NAMALWA (cell line): ENCODE measurements around the gene GTPBP1.
A peak's percentile ranks its signal among the peaks of the same experiment; 100 is the strongest.

Experiments used
- DNase-seq: peaks from one replicate; pipeline ENCODE4 v3.0.0-alpha.2; 2015; ENCODE audit warnings: low spot score

The GTPBP1 gene

DNA sequence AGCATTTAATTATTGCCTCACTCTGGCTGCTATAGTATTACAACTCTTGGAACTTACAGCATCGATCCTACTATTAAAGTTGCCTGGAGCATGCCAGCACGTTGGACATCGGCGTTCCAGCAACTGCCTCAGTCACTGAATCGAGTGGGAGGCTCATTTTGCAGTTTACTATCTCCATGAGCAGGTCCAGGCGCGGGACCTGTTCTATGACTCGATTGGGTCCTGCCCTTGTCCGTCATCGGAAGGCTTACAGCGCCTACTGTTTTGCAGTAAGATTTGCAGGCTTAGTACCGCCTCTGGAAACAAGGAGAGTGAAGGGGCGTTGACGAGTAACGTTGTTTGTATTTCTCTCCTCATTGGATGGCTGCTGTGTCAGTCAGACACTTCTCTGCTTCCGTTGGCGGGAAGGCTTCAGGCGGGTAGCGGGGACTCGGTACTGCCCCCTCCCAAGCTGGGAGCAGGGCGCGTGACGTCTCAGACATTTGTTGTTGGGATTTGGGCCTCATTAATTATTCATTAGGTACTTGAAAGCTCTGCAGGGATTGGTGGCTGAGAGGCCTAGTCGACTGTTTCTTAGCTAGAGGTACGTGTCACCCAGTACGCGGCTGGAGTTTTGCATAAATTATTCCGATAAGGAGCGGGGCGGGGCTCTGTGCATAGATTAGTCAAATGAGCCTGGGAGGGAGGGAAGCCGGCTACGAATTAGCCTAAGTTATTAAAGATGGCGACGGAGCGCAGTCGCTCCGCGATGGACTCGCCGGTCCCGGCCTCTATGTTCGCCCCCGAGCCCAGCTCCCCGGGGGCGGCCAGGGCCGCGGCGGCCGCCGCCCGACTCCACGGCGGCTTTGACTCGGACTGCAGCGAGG lies at the start of gene GTPBP1:
Gene GTPBP1 (plus strand): TSS at position 710 of the 866 bp plus-strand sequence. CDS start 12 bp downstream, at position 722.
- DNase-seq = peak; percentile 100

DNA sequence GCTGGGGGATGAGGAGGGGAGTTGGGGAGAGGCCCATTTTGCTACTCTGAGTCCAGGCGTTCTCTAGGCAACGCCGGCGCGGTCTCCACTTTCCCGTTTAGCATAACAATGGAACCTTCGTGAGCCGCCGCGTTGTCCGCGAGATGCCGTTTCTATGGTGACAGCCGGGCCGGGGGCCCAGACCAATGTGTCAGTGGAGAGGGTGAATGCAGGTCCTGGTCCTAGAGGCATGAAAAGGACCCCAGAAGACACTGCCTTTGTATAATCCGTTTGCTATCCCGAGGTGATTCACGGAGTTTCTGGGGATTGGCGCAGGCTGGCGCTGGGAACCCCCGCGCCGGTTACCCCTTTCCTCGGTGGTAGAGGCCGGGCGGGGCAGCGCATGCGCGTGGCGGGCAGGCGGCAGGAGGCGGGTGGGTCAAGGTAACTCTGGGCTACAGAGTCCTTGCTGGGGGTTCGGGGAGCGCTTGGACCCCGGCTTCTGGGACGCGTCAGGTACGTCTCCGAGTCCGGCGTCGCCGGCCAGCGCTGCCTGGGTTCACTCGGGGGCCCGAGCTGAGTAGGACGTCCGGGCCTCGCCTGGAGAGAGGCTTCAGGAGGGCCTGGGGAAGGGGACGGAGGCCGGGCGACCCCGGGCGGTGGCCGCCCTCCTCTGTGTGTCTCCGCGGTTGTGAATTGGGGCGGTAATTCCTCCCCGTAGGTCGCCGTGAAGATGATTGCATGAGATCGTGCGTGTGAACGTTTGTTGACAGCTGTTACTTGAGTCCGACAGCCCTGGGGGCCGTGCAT lies 49.3 kb upstream of the GTPBP1 start, which contains the start of the genes CBY1 and FAM227A:
Gene CBY1 (plus strand): TSS at position 383 of the 789 bp plus-strand sequence. CDS start 11,417 bp downstream, outside the sequence.
Gene FAM227A (minus strand): TSS at position 137 of the 789 bp plus-strand sequence. CDS start 6,224 bp downstream, outside the sequence.
- DNase-seq = peak; percentile 88

DNA sequence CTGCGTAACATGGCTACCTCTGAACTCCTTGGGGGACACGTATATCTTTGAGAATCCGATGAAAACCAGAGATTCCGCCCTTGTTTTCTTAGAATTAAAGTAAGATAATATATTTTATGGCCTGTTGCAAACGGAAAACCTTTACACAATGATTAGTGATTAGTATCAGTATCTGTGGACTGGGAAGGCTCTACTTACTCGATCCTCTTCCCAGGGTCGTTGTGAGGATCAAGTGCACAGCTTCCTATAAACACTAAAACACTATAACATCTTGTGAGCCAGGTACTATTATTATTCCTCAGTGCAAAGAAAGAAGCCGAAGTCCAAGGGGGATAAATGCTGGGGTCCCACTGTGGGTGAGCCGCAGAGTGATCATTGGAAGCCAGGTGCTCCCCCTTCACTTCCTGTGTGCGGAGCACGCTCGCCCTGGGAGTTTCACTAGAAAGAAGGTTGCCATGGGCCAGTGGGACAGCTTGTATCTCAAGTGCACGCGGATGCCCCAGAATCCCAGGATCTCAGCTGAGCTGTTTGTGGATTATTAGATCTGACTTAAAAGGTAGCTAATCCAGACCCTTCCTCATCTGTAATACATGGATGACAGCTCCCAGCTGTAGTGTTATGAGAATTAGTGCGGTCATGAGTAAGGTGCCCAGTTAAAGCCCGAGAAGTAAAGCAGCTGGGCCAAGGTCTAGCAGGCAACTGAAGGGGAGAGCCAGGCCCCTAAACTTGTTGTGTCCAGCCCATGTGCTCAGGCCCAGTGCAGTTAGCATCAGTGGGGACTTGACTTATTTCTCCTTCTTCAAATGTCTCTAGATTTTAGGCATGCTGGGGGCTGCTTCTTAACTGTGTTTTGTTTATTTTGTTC lies 48.5 kb upstream of the GTPBP1 start:
- DNase-seq = peak; percentile 71

DNA sequence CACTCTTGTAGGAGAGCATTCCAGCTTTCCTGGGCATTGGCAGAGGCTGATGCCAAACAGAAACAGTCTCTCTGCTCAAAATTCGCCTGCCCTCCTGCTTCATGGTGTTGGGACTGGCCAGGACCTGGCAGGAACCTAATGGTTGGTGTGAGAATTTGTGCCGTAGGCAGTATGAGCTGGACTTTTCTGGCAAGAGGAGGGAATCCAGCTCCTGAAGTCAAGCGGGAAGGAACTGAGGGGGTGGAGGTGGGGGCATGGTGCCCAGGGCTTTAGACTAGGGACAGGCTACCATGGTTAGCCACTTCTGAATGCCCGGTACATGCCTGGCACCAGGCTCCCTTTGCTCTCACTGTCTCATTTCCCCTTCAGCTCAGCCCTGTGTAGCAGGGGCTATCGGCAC lies 30.9 kb upstream of the GTPBP1 start:
- DNase-seq = no peak

DNA sequence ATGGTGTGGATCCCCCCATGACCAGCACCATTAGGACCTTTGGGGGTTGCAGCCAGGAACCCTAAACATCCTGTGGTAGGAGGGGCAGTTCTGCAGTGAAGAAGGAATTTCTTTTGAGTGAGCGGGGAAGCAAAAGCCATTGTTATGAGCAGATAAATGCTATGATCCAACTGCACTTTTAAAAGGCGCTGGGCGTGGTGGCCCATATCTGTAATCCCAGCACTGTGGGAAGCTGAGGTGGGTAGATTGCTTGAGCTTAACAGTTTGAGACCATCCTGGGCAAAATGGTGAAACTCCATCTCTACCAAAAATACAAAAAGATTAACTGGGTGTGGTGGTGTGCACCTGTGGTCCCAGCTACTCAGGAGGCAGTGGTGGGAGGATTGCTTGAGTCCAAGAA lies 29.9 kb upstream of the GTPBP1 start:
- no peak for DNase-seq

DNA sequence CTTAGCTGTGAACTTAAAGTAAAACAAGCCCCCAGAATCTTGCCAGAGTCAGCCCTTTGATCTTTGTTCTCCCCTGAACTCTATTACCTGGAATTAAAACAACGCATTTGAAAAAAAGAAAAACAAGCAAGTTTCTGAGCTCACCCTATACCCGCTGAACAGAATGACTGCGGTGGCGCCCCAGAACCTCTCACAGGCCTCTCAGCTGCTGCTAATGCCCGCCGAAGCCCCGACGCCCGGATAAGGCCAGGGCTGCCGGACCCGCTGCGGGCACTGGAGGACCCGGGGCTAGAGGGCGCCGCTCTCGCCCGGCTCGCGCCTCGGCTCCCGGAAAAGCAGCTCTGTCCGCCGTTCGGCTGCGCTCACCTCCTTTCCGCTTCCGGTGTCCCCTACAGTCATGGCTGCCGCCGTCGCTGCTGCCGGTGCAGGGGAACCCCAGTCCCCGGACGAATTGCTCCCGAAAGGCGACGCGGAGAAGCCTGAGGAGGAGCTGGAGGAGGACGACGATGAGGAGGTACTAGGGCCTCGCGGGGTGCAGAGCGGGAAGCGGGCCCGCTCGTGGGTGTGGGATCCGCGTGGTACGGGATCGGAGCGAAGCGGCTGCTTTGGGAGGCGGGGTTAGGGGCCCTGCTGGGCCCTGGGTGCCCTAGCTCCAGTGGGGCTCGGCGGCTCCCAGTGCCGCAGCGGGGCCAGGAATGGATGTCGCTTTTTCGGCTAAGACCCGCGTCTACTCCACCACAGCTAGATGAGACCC lies 24.0 kb upstream of the GTPBP1 start, which contains the start of gene TOMM22:
Gene TOMM22 (plus strand): TSS at position 376 of the 754 bp plus-strand sequence. CDS start 22 bp downstream, at position 398.
- DNase-seq = peak; percentile 90

DNA sequence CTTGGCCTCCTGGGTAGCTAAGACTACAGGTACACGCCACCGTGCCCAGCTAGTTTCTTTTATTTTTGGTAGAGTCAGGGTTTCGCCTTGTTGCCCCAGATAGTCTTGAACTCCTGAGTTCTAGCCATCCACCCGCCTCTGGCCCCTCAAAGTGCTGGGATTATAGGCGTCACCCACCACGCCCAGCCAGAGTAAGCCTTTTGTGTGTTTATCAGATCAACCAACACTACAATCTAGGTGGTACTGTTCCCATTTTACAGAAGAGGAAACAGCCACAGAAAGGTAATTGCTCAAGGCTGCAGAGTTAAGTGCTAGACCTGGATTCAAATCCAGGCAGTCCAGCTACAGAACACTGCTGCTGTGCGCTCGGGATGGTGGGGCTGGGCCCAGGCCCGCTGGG lies 20.8 kb upstream of the GTPBP1 start:
- no peak for DNase-seq

DNA sequence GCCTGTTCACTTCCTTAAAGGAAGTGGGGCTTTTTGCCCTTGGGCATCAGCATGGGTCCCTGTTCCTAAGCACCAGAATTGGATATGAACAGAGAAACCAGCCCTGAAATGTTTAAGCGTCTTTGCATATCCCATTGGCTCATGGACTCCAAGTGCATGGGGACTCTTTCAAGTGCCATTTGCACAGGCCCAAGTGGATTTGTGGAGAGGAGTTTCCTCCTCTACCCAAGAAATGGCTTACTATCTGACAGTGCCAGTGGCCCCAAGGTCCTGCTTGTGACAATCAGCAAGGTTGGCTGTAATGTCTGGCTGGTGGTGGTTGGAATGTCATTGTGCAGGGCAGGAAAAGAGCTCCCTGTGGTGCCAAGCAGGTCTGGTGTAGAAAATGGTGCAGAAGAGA lies 20.0 kb upstream of the GTPBP1 start:
- no peak for DNase-seq

DNA sequence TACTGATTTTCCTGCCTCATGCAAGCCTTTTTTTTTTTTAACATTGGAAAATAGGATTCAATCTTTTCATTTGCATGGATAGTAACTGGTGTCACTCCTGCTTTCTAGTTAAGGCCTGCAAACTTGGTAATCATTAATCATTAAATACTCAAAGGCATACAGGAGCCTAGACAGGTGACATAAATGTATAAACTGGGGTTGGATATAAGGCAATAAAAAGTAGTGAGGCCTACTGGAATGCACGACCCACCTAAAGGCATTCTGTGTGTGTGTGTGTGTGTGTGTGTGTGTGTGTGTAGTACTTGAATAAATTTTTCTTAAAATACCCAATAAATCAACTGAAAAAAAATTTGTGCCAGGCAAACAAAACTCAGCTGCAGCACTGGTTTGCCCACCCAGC lies 16.1 kb upstream of the GTPBP1 start:
- no peak for DNase-seq

DNA sequence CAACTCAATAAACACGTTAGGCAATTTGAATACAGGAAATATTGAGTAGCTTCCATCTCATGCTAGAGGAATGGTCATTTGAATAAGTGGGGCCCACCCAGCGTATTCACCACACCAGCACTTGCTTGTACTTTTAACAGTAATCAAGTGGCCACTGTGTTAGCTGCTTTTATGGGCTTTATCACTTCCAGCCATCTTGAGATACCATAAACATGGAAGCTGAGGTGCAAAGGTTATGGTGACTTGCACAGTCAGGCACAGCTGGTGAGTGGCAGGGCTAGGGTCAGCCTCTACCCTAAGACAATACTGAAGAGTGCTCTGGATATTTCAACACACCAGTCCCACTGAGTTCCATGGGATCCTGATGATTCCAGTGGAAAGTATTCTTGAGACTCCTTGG lies 11.7 kb upstream of the GTPBP1 start:
- DNase-seq = no peak

DNA sequence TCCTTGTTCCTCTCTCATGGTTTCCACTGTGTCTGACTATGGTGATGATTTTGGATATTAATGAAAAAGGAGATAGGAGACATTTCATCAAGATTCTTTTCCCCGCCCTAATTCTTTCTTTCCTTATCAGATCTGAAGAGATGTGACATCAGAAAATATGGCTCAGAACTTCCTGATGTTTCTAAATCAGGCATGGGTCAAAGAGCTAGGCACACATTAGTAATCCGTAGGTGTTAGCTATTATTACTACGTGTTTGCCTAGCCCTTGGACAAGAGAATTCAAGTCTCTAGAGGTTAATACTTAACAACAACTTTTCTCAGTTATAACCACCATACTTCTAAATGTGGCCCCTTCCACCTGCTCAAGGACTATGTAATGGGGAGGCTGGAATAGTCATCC lies 10.8 kb upstream of the GTPBP1 start:
- no peak for DNase-seq

DNA sequence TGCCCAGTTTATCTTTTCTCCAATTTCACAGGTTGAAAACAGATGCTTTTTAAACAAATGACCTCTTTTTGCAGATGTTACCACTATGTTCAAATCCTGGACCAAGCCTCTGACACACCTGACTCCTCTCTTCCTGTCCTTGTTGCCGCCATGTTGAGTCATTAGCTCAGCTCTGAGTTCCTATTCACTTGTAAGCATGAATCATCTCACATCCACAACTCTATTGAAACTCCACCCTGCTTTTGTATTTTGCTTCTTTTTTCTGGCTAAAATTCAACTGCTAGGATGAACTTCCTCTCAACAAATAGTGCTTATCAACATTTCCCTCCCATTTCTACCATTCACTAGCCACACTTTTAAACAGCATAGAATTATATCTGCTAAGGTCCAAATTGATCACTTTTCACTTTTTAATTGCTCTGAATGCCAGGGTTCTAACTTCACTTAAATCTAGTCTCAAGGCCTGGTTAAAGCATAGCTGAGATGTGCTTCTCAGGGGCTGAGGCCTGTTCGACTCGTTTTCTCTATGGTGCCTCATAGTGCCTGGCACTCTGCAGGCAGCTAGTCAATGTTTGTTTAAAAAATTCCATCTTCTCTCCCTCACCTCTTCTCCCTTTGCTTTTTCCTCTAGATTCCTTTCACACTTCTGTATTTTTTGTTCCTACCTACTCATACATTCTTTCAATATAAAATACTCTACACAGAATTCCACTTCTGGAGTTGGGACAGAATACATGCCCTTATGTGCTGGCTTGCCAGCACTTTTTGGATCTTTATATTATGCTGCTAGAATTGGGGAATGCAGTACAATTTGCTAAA lies 8.9 kb upstream of the GTPBP1 start:
- DNase-seq = no peak

DNA sequence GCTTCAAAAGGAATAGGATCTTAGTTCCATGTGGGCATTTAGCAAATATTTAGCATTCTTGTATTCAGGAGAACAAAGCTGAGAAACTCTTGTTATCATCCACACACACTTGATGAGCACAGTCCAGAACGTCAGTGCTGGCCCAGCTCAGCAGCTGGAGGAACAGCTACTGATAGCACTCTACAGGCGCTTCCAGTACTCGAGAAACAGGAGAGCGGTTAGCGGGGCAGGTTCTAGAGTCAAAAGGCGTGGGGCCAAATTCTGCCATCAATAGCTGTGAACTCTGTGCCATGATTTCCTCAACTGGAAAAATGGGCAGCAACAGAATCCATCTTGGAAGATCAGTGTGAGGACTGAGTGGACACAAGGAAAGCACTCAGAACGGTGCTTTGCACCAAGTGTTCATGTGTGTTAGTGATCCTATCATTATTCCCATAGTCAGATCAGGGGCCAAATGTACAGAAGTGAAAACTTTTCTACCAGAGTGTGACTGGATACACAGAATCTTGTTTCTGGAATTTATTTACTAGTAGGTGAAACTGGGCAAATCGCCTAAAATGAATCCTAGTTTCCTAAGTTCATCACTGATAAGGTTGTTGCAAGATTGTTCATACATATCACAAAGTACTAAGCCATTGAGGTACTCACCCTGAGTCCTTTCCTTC lies 8.2 kb upstream of the GTPBP1 start:
- DNase-seq = no peak

DNA sequence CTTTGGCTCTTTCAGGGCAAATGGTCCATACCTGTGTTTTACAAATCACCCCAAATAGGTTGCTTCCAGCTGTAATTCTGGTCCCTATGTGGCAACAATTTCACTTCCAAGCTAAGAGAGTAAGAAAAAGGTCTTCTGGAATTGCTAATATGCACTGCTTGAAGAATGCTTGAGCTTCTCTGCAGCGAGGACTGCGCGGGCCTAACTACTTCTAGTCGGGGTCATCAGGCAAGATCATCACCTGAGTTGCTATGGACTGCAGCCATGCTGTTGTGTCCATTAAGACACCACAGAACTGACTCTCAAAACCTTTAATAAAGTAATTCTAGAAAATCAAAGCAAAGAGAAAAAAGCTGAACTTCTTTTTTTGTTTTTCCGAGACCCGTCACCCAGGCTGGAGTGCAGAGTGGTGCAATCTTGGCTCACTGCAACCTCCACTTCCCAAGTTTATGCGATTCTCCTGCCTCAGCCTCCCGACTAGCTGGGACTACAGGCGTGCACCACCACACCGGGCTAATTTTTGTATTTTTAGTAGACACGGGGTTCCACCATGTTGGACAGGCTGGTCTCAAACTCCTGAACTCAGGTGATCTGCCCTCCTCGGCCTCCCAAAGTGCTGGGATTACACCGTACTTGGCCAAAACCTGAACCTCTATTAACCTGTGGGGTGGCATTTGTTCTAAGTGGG lies 7.2 kb upstream of the GTPBP1 start:
- DNase-seq = no peak

DNA sequence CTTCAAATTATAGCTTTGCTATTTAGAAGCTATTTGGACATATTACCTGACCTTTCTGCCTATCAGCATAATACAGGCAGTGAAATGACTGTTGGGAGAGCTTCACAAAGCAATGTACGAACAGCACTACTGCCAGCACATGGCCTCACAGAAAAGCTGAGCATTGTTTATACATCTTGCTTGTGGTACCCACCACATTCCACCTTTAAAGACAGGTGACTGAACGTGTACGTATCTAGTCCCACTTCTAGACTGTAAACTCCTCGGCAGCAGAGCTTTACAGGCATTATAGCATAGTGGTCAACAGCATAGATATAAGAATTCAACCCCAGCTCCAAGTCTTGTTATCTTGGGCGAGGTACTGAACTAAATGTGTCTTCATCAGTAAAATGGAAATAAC lies 6.6 kb upstream of the GTPBP1 start:
- DNase-seq = no peak

DNA sequence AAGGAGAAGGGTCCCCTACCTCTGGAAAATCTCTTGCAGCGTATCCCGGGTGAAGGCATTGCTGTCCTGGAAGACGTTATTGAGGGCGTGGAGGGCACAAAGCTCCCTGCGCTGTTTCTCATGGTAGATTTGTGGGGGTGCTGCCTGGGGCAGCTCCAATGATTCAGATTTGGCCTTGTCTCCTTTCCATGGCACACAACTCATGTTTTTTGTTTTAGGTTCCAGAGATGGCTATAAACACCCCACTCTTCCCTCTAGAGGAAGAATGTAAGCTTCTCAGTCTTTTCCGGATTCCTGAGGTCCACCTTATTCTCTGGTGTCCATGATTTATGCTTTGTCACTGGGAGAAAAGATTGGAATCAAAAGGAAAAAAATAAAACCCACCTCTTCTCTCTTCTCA lies 6.0 kb upstream of the GTPBP1 start:
- DNase-seq = no peak

DNA sequence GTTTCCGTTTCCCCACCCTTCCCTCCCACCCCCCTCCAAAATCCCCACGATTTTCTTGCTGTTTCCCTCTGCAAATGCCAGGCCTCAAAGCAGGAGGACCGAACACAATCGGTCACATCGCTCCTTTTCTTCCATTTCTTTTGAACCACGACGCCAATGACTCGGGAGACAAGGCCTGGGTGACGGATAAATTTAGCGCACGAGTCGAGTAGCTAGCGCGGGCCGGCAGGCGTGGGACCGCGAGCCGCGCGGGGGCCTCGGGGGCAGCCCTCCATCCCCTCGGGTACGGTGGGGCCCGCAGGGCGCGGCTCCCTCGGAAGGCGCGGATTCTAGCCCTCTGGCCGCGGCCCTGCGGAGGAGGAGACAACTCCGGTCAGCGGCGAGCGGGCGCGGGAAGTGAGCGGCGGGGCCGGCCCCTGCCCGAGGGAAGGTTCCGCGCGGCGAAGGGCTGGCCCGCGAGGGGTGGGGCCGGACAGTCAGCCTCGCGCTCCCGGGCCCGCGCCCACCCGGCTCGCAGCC lies 5.4 kb upstream of the GTPBP1 start:
- DNase-seq = peak; percentile 44

DNA sequence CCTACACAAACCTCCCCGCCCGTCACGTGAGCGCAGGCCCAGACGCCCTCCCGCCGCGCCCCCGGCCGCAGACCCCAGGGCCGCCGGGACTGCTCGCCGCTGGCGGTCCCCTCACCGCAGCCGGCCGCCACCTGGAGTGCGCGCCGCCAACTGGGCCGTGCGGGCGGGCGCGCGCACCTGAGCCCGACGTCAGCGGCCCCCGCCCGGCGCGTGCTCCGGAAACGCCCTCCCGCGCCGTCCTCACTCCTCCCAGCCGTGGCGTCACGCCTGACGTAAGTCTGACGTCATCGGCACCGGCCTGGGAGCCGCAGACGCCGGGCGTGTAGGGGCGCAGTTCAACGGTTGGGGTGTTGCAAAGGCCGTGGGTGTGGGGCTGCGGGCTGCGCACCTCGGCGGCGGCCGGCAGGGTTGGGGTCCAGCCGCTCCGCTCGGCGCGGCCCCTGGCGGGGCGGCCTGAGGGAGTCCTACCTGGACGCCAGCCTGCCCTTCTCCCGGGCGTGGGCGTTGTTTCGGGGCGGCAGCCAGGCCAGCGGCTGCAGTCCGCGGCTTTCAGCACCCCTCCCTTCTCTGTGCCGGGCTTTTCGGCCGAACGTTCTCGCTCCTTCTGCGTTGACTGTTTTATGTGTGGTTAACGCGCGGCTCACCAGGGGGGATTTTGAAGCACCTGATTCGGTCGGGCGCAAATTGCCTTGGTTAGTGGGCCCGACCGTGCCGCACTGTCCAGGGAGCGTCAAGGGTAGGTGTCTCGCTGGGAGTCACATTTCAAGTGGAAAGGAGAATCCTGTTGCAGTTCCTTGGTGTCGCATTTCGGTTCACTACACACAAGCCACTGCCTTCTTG lies 4.7 kb upstream of the GTPBP1 start, which contains the start of gene JOSD1:
Gene JOSD1 (minus strand): TSS at position 155 of the 840 bp plus-strand sequence. CDS start 956 bp downstream, outside the sequence.
- peak; percentile 97 for DNase-seq
